Measurements from ENCODE around the gene CCDC138. TPM values are rescaled to one million over a fixed set of nuclear protein-coding genes. Genes with fewer than 3 reads are reported as not detected.

CCDC138 gene
- total RNA-seq, 1 donor from 2014 or later, result 2.9 TPM

GRCh38 chr2:108924580-108925251 lies 138.1 kb downstream of the CCDC138 start:
- DNase-seq, result no peak
- no peak overlapping the region for H3K4me3 ChIP-seq
- no peaks in the 10 kb centered on the region for H3K27me3 ChIP-seq
- no peaks in the 10 kb centered on the region for H3K36me3 ChIP-seq
- H3K4me1 ChIP-seq, result no peaks in the 10 kb centered on the region
- H3K9me3 ChIP-seq, result no peaks in the 10 kb centered on the region
- intact Hi-C loops (cut with DNase I), result no loop called here
- no peak for TF ChIP-seq CTCF (IDR thresholded peaks at IDR 0.05)
- no peak overlapping the region for H3K27ac ChIP-seq
- ATAC-seq, result no peak

GRCh38 chr2:108925286-108925685 lies 138.7 kb downstream of the CCDC138 start:
- ATAC-seq (no peak), DNase-seq (no peak)
- Histone ChIP-seq H3K27ac (no peak overlapping the region), H3K4me1 (no peaks in the 10 kb centered on the region), H3K27me3 (no peaks in the 10 kb centered on the region), H3K36me3 (no peaks in the 10 kb centered on the region), H3K9me3 (no peaks in the 10 kb centered on the region), H3K4me3 (no peak overlapping the region)
- intact Hi-C loops (cut with DNase I), result no loop called here
- no peak for TF ChIP-seq CTCF (IDR thresholded peaks at IDR 0.05)

- ATAC-seq, result no peak
- H3K27me3 ChIP-seq, result no peaks in the 10 kb centered on the region
- no peak for DNase-seq
- no peak overlapping the region for H3K27ac ChIP-seq
- no peaks in the 10 kb centered on the region for H3K4me1 ChIP-seq
- no peaks in the 10 kb centered on the region for H3K9me3 ChIP-seq
- intact Hi-C loops (cut with DNase I), result no loop called here
- no peaks in the 10 kb centered on the region for H3K36me3 ChIP-seq
- TF ChIP-seq CTCF (IDR thresholded peaks at IDR 0.05), result no peak
- no peak overlapping the region for H3K4me3 ChIP-seq
Observed at GRCh38 chr2:108925735-108926134, 139.2 kb downstream of the CCDC138 start.

Other genes with a start within 250 kb of the CCDC138 start
- 77.0 TPM for gene RANBP2, start 67.3 kb upstream of the CCDC138 start, total RNA-seq
- 0.20 TPM for gene EDAR, start 202.4 kb downstream of the CCDC138 start, total RNA-seq

Measured in upper lobe of right lung (tissue), 1 donor.